Stimulated activated naive B cell treated with anti-CD40 and anti-IgM and Interleukin-4, amounts not matched to agents 10 μg/mL and 1 μg/mL and 100 μg/mL, for 72 hours (primary cell): Measurements from ENCODE around the gene BRIP1.

Source experiments
- ATAC-seq, 2 donors: fragments of 150-1000 bp; cut with Tn5 transposase; replicated peaks; 2 replicates each; pipeline ENCODE4 v1.10.0; 2021; ENCODE audit warnings: moderate library complexity in 1 of 2
- DNase-seq: peaks from one replicate; pipeline ENCODE4 v3.0.0; 2021
- H3K27ac Mint-ChIP-seq: one replicate; pipeline ENCODE4 v1.8.0; 2022; ENCODE audit warnings: mild to moderate bottlenecking, mixed read lengths
- H3K27me3 Mint-ChIP-seq, 2 donors: one replicate each; pipeline ENCODE4 v1.8.0; 2022; ENCODE audit warnings: mixed read lengths in 2 of 2
- H3K36me3 Mint-ChIP-seq, 2 donors: one replicate each; pipeline ENCODE4 v1.8.0; 2022; ENCODE audit warnings: mixed read lengths in 2 of 2, mild to moderate bottlenecking in 1 of 2
- H3K4me1 Mint-ChIP-seq, 2 donors: one replicate each; pipeline ENCODE4 v1.8.0; 2022; ENCODE audit warnings: mixed read lengths in 2 of 2, mild to moderate bottlenecking in 1 of 2
- H3K4me3 Mint-ChIP-seq, 2 donors: one replicate each; pipeline ENCODE4 v1.8.0; 2022; ENCODE audit warnings: mild to moderate bottlenecking in 2 of 2, mixed read lengths in 2 of 2, moderate library complexity in 1 of 2
- H3K9me3 Mint-ChIP-seq, 2 donors: one replicate each; pipeline ENCODE4 v1.8.0; 2022; ENCODE audit warnings: mixed read lengths in 2 of 2, mild to moderate bottlenecking in 1 of 2

The BRIP1 gene

GRCh38 chr17:61704935-61705449 lies 158.3 kb downstream of the BRIP1 start:
- Mint-ChIP-seq H3K4me1 (no peaks in the 10 kb centered on the region), H3K27me3 (no peaks in the 10 kb centered on the region), H3K4me3 (no peak overlapping the region), H3K27ac (peak overlapping the region; percentile 1), H3K36me3 (peaks cover 4 to 7% of the 10 kb centered on the region in 2 donors), H3K9me3 (peaks cover 22 to 32% of the 10 kb centered on the region in 2 donors)
- ATAC-seq (no peak), DNase-seq (no peak)

- H3K36me3 Mint-ChIP-seq: peaks cover 3 to 9% of the 10 kb centered on the region in 2 donors
These were observed 160.9 kb downstream of the BRIP1 start for GRCh38 chr17:61702450-61702849.

GRCh38 chr17:61701978-61702377 lies 161.3 kb downstream of the BRIP1 start:
- H3K4me1 Mint-ChIP-seq: no peaks in the 10 kb centered on the region
- no peak overlapping the region for H3K27ac Mint-ChIP-seq
- H3K4me3 Mint-ChIP-seq: no peak overlapping the region
- peaks cover 6 to 9% of the 10 kb centered on the region in 2 donors for H3K36me3 Mint-ChIP-seq
- no peaks in the 10 kb centered on the region for H3K27me3 Mint-ChIP-seq
- no peak for ATAC-seq
- H3K9me3 Mint-ChIP-seq: peaks cover 36 to 41% of the 10 kb centered on the region in 2 donors
- DNase-seq: no peak

More at GRCh38 chr17:61702450-61702849, 160.9 kb downstream of the BRIP1 start:
- Mint-ChIP-seq H3K27me3 (no peaks in the 10 kb centered on the region), H3K27ac (no peak overlapping the region), H3K4me1 (no peaks in the 10 kb centered on the region), H3K4me3 (no peak overlapping the region), H3K9me3 (peaks cover 33 to 41% of the 10 kb centered on the region in 2 donors)
- DNase-seq (no peak), ATAC-seq (no peak)

- peaks cover 6 to 9% of the 10 kb centered on the region in 2 donors for H3K36me3 Mint-ChIP-seq
- no peaks in the 10 kb centered on the region for H3K27me3 Mint-ChIP-seq
- H3K9me3 Mint-ChIP-seq: peaks cover 33 to 37% of the 10 kb centered on the region in 2 donors
- no peak overlapping the region for H3K27ac Mint-ChIP-seq
- no peak overlapping the region for H3K4me3 Mint-ChIP-seq
- ATAC-seq: no peak
- no peak for DNase-seq
- no peaks in the 10 kb centered on the region for H3K4me1 Mint-ChIP-seq
These were observed 162.0 kb downstream of the BRIP1 start for GRCh38 chr17:61701334-61701733.

- H3K9me3 Mint-ChIP-seq: peaks cover 33 to 37% of the 10 kb centered on the region in 2 donors
These were observed 163.1 kb downstream of the BRIP1 start for GRCh38 chr17:61700252-61700651.

GRCh38 chr17:61699694-61700093 lies 163.6 kb downstream of the BRIP1 start:
- no peak overlapping the region for H3K27ac Mint-ChIP-seq
- ATAC-seq (no peak), DNase-seq (no peak)
- peaks cover 6 to 9% of the 10 kb centered on the region in 2 donors for H3K36me3 Mint-ChIP-seq
- H3K27me3 Mint-ChIP-seq: no peaks in the 10 kb centered on the region
- no peaks in the 10 kb centered on the region for H3K4me1 Mint-ChIP-seq
- H3K4me3 Mint-ChIP-seq: no peak overlapping the region
- H3K9me3 Mint-ChIP-seq: peaks cover 33 to 37% of the 10 kb centered on the region in 2 donors

More at GRCh38 chr17:61700252-61700651, 163.1 kb downstream of the BRIP1 start:
- H3K4me3 Mint-ChIP-seq: no peak overlapping the region
- no peaks in the 10 kb centered on the region for H3K27me3 Mint-ChIP-seq
- no peak for ATAC-seq
- H3K36me3 Mint-ChIP-seq: peaks cover 6 to 9% of the 10 kb centered on the region in 2 donors
- no peak for DNase-seq
- H3K27ac Mint-ChIP-seq: no peak overlapping the region
- H3K4me1 Mint-ChIP-seq: no peaks in the 10 kb centered on the region

GRCh38 chr17:61699032-61699431 lies 164.3 kb downstream of the BRIP1 start:
- no peaks in the 10 kb centered on the region for H3K4me1 Mint-ChIP-seq
- H3K27me3 Mint-ChIP-seq: no peaks in the 10 kb centered on the region
- peaks cover 31 to 37% of the 10 kb centered on the region in 2 donors for H3K9me3 Mint-ChIP-seq
- H3K36me3 Mint-ChIP-seq: peaks cover 6 to 9% of the 10 kb centered on the region in 2 donors
- no peak overlapping the region for H3K27ac Mint-ChIP-seq
- ATAC-seq (no peak), DNase-seq (no peak)
- no peak overlapping the region for H3K4me3 Mint-ChIP-seq

GRCh38 chr17:61698244-61698643 lies 165.1 kb downstream of the BRIP1 start:
- Mint-ChIP-seq H3K9me3 (peaks cover 25 to 35% of the 10 kb centered on the region in 2 donors), H3K27ac (no peak overlapping the region), H3K27me3 (no peaks in the 10 kb centered on the region), H3K4me3 (no peak overlapping the region), H3K4me1 (no peaks in the 10 kb centered on the region), H3K36me3 (peaks cover 6% of the 10 kb centered on the region in 2 donors)
- ATAC-seq: no peak
- no peak for DNase-seq

GRCh38 chr17:61695779-61696337 lies 167.5 kb downstream of the BRIP1 start:
- Mint-ChIP-seq H3K36me3 (peaks cover 6% of the 10 kb centered on the region in 2 donors), H3K9me3 (peaks cover 15 to 25% of the 10 kb centered on the region in 2 donors), H3K4me1 (no peaks in the 10 kb centered on the region), H3K4me3 (no peak overlapping the region), H3K27ac (no peak overlapping the region), H3K27me3 (no peaks in the 10 kb centered on the region)
- DNase-seq (no peak), ATAC-seq (no peak)

- H3K9me3 Mint-ChIP-seq: peaks cover 9 to 19% of the 10 kb centered on the region in 2 donors
- H3K4me3 Mint-ChIP-seq: no peak overlapping the region
- H3K27me3 Mint-ChIP-seq: no peaks in the 10 kb centered on the region
- peaks cover 8 to 9% of the 10 kb centered on the region in 2 donors for H3K36me3 Mint-ChIP-seq
- DNase-seq (no peak), ATAC-seq (no peak)
- H3K27ac Mint-ChIP-seq: no peak overlapping the region
- H3K4me1 Mint-ChIP-seq: no peaks in the 10 kb centered on the region
These were observed 169.2 kb downstream of the BRIP1 start for GRCh38 chr17:61694095-61694494.

- Mint-ChIP-seq H3K4me3 (no peak overlapping the region), H3K36me3 (peaks cover 7 to 17% of the 10 kb centered on the region in 2 donors), H3K27me3 (no peaks in the 10 kb centered on the region), H3K9me3 (peaks cover 4 to 5% of the 10 kb centered on the region in 2 donors), H3K27ac (no peak overlapping the region), H3K4me1 (no peaks in the 10 kb centered on the region)
- ATAC-seq (no peak), DNase-seq (no peak)
These were observed 173.6 kb downstream of the BRIP1 start for GRCh38 chr17:61689610-61690180.

- no peaks in the 10 kb centered on the region for H3K4me1 Mint-ChIP-seq
These were observed 175.6 kb downstream of the BRIP1 start for GRCh38 chr17:61687769-61688168.

GRCh38 chr17:61686113-61686512 lies 177.2 kb downstream of the BRIP1 start:
- no peak overlapping the region for H3K27ac Mint-ChIP-seq

More at GRCh38 chr17:61687769-61688168, 175.6 kb downstream of the BRIP1 start:
- H3K9me3 Mint-ChIP-seq: peaks cover 4 to 5% of the 10 kb centered on the region in 2 donors
- no peak overlapping the region for H3K27ac Mint-ChIP-seq
- DNase-seq (no peak), ATAC-seq (no peak)
- no peak overlapping the region for H3K4me3 Mint-ChIP-seq
- H3K27me3 Mint-ChIP-seq: no peaks in the 10 kb centered on the region
- peaks cover 7 to 17% of the 10 kb centered on the region in 2 donors for H3K36me3 Mint-ChIP-seq

GRCh38 chr17:61684818-61685217 lies 178.5 kb downstream of the BRIP1 start:
- peaks cover 8 to 17% of the 10 kb centered on the region in 2 donors for H3K36me3 Mint-ChIP-seq
- H3K27me3 Mint-ChIP-seq: no peaks in the 10 kb centered on the region
- H3K9me3 Mint-ChIP-seq: peaks cover 5 to 7% of the 10 kb centered on the region in 2 donors
- H3K4me1 Mint-ChIP-seq: no peaks in the 10 kb centered on the region
- no peak overlapping the region for H3K27ac Mint-ChIP-seq
- DNase-seq: no peak
- no peak for ATAC-seq
- no peak overlapping the region for H3K4me3 Mint-ChIP-seq

More at GRCh38 chr17:61686113-61686512, 177.2 kb downstream of the BRIP1 start:
- peaks cover 4 to 5% of the 10 kb centered on the region in 2 donors for H3K9me3 Mint-ChIP-seq
- no peaks in the 10 kb centered on the region for H3K27me3 Mint-ChIP-seq
- H3K4me3 Mint-ChIP-seq: no peak overlapping the region
- DNase-seq: no peak
- H3K36me3 Mint-ChIP-seq: peaks cover 7 to 17% of the 10 kb centered on the region in 2 donors
- no peaks in the 10 kb centered on the region for H3K4me1 Mint-ChIP-seq
- ATAC-seq: no peak

- Mint-ChIP-seq H3K4me1 (no peaks in the 10 kb centered on the region), H3K36me3 (peaks cover 5 to 14% of the 10 kb centered on the region in 2 donors), H3K27ac (no peak overlapping the region), H3K9me3 (peaks cover 1 to 4% of the 10 kb centered on the region in 2 donors), H3K27me3 (no peaks in the 10 kb centered on the region), H3K4me3 (no peak overlapping the region)
- no peak for ATAC-seq
- DNase-seq: no peak
These were observed 179.2 kb downstream of the BRIP1 start for GRCh38 chr17:61684172-61684571.
